ENCODE results near the gene TCF4. TPM values are rescaled to one million over a fixed set of nuclear protein-coding genes. Genes with fewer than 3 reads are reported as not detected.

TCF4 gene
- polyA plus RNA-seq, 1 of the 3 experiments (the other 2 are of a cell fraction), result 39.1 TPM

DNA sequence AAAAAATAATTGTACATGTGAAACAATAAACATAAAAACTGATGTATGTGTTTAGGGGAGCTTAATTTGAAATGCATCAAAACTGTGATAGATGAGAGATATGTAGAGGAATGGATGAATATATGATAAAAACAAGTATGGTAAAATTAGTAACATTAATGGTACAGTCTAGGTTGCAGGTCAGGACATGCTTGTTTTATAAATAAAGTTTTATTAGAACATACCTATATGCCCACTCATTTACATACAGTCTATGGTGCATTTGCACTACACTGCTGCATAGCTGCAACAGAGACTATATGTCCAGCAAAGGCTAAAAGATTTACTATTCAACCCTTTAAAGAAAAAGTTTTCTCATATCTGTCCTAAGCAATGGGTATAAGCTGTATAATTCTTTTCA, 392.1 kb downstream of the TCF4 start:
- Histone ChIP-seq H4K20me1 (ENCODE audit: insufficient read depth) (no peaks in the 10 kb centered on the region), H3K27ac (ENCODE audit: low read depth in 2 of 2, low read length in 1 of 2) (no peak overlapping the region), H3K4me2 (no peak overlapping the region), H3K79me2 (ENCODE audit: insufficient read depth) (no peaks in the 10 kb centered on the region), H3K9ac (no peak overlapping the region), H3K4me3 (ENCODE audit: low read depth in 2 of 2, low read length in 1 of 2) (no peak overlapping the region), H3K9me2 (no peaks in the 10 kb centered on the region), H3K36me3 (replicated peaks in 1 of 2; ENCODE audit: control insufficient read depth in 1 of 2, insufficient read depth in 2 of 2, low read length in 1 of 2) (no peaks in the 10 kb centered on the region), H3K9me3 (no peaks in the 10 kb centered on the region), H3K4me1 (ENCODE audit: control insufficient read depth in 1 of 2, insufficient read depth in 2 of 2, low read depth in 1 of 2, low read length in 1 of 2) (no peaks in the 10 kb centered on the region), H3K27me3 (ENCODE audit: insufficient read depth) (no peaks in the 10 kb centered on the region), H3F3A (replicated peaks; ENCODE audit: insufficient read depth) (no peaks in the 10 kb centered on the region), H2AFZ (ENCODE audit: low read depth) (no peak overlapping the region)
- POLR2A ChIA-PET, result interaction anchor here (0.7 kb wide), 1 partner anchor 797 kb away, joined by 4 read pairs; no protein-coding TSS in a partner anchor
- no peak for DNase-seq
- TF ChIP-seq CHD2 (IDR thresholded peaks at IDR 0.05; ENCODE audit: low read length, partially characterized antibody), result no peak
- TF ChIP-seq GATA2 (CRISPR knock-in tag; IDR thresholded peaks at IDR 0.05), result no peak
- no peak for TF ChIP-seq TCF12 (IDR thresholded peaks at IDR 0.05)
- TF ChIP-seq POLR2AphosphoS5 (IDR thresholded peaks at IDR 0.05; ENCODE audit: low read depth, low read length), result no peak
- TF ChIP-seq EZH2phosphoT487 (IDR thresholded peaks at IDR 0.05; ENCODE audit: borderline replicate concordance, low read depth), result no peak
- TF ChIP-seq, protein P1, sequence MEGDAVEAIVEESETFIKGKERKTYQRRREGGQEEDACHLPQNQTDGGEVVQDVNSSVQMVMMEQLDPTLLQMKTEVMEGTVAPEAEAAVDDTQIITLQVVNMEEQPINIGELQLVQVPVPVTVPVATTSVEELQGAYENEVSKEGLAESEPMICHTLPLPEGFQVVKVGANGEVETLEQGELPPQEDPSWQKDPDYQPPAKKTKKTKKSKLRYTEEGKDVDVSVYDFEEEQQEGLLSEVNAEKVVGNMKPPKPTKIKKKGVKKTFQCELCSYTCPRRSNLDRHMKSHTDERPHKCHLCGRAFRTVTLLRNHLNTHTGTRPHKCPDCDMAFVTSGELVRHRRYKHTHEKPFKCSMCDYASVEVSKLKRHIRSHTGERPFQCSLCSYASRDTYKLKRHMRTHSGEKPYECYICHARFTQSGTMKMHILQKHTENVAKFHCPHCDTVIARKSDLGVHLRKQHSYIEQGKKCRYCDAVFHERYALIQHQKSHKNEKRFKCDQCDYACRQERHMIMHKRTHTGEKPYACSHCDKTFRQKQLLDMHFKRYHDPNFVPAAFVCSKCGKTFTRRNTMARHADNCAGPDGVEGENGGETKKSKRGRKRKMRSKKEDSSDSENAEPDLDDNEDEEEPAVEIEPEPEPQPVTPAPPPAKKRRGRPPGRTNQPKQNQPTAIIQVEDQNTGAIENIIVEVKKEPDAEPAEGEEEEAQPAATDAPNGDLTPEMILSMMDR (IDR thresholded peaks at IDR 0.05), result no peak
- no peak for TF ChIP-seq MEF2A (IDR thresholded peaks at IDR 0.05; ENCODE audit: borderline replicate concordance, low read depth)
- no peak for TF ChIP-seq NFIC (IDR thresholded peaks at IDR 0.05; ENCODE audit: borderline replicate concordance)
- CTCF ChIA-PET, result interaction anchor here (1.2 kb wide), 1 partner anchor 21 kb away, joined by 3 read pairs; no protein-coding TSS in a partner anchor

DNA sequence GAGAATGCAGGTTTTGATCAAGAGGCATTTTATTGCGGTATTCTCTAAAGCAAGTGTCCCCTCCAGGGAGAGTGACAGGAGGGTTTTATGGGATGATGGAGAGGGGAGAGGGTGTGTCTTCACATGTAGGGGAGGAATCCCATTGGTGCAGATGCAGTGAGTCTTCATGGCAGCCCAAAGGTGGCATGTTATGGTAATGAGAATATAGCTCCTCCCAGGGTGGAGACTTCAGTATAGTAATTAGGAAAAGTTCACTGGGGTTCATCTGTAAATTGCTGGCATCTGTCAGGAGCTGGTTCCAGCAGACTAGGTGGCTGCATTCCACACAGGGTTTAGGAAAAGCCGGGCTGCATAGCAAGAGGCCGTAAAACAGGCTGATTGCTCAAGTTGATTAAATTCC, 398.0 kb downstream of the TCF4 start:
- H3K9me3 ChIP-seq, result no peaks in the 10 kb centered on the region
- H3K4me3 ChIP-seq (ENCODE audit: low read depth in 2 of 2, low read length in 1 of 2), result no peak overlapping the region
- no peaks in the 10 kb centered on the region for H3K79me2 ChIP-seq (ENCODE audit: insufficient read depth)
- H3F3A ChIP-seq (replicated peaks; ENCODE audit: insufficient read depth), result no peaks in the 10 kb centered on the region
- no peak overlapping the region for H3K4me2 ChIP-seq
- H3K4me1 ChIP-seq (ENCODE audit: control insufficient read depth in 1 of 2, insufficient read depth in 2 of 2, low read depth in 1 of 2, low read length in 1 of 2), result peaks cover 0 to 3% of the 10 kb centered on the region in 2 experiments; a peak in 1 of 4 replicates
- 40% methylated on average over 3 of the region's 3 CpGs for WGBS (ENCODE audit: low lambda C conversion rate)
- no peak overlapping the region for H3K27ac ChIP-seq (ENCODE audit: low read depth in 2 of 2, low read length in 1 of 2)
- H4K20me1 ChIP-seq (ENCODE audit: insufficient read depth), result no peaks in the 10 kb centered on the region
- H2AFZ ChIP-seq (ENCODE audit: low read depth), result no peak overlapping the region
- DNase-seq, result no peak
- POLR2A ChIA-PET, result no interaction called here
- no peaks in the 10 kb centered on the region for H3K9me2 ChIP-seq
- no peak overlapping the region for H3K9ac ChIP-seq
- CTCF ChIA-PET, result interaction anchor here (0.7 to 1.2 kb wide), 2 partner anchors 9 to 71 kb away, joined by 3 to 4 read pairs; no protein-coding TSS in a partner anchor
- no peaks in the 10 kb centered on the region for H3K27me3 ChIP-seq (ENCODE audit: insufficient read depth)
- H3K36me3 ChIP-seq (replicated peaks in 1 of 2; ENCODE audit: control insufficient read depth in 1 of 2, insufficient read depth in 2 of 2, low read length in 1 of 2), result no peaks in the 10 kb centered on the region
- TF ChIP-seq FOSL2 (IDR thresholded peaks at IDR 0.05; ENCODE audit: borderline replicate concordance, low read depth) (no peak), GABPA (IDR thresholded peaks at IDR 0.05; ENCODE audit: low read depth) (no peak), SMC3 (IDR thresholded peaks at IDR 0.05; ENCODE audit: low read depth, low read length) (no peak), TCF12 (IDR thresholded peaks at IDR 0.05) (no peak), RXRA (IDR thresholded peaks at IDR 0.05; ENCODE audit: borderline replicate concordance, low read depth) (no peak), YY1 (IDR thresholded peaks at IDR 0.05; ENCODE audit: low read depth) (no peak), JUND (IDR thresholded peaks at IDR 0.05) (no peak), FOXM1 (IDR thresholded peaks at IDR 0.05; ENCODE audit: low read depth) (no peak), FOXJ3 (CRISPR knock-in tag; IDR thresholded peaks at IDR 0.05) (no peak)
- TF ChIP-seq, protein P2, sequence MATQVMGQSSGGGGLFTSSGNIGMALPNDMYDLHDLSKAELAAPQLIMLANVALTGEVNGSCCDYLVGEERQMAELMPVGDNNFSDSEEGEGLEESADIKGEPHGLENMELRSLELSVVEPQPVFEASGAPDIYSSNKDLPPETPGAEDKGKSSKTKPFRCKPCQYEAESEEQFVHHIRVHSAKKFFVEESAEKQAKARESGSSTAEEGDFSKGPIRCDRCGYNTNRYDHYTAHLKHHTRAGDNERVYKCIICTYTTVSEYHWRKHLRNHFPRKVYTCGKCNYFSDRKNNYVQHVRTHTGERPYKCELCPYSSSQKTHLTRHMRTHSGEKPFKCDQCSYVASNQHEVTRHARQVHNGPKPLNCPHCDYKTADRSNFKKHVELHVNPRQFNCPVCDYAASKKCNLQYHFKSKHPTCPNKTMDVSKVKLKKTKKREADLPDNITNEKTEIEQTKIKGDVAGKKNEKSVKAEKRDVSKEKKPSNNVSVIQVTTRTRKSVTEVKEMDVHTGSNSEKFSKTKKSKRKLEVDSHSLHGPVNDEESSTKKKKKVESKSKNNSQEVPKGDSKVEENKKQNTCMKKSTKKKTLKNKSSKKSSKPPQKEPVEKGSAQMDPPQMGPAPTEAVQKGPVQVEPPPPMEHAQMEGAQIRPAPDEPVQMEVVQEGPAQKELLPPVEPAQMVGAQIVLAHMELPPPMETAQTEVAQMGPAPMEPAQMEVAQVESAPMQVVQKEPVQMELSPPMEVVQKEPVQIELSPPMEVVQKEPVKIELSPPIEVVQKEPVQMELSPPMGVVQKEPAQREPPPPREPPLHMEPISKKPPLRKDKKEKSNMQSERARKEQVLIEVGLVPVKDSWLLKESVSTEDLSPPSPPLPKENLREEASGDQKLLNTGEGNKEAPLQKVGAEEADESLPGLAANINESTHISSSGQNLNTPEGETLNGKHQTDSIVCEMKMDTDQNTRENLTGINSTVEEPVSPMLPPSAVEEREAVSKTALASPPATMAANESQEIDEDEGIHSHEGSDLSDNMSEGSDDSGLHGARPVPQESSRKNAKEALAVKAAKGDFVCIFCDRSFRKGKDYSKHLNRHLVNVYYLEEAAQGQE (IDR thresholded peaks at IDR 0.05; ENCODE audit: low read depth, low read length), result no peak
- TF ChIP-seq, protein P1 (IDR thresholded peaks at IDR 0.05), result no peak
- TF ChIP-seq, protein P3, sequence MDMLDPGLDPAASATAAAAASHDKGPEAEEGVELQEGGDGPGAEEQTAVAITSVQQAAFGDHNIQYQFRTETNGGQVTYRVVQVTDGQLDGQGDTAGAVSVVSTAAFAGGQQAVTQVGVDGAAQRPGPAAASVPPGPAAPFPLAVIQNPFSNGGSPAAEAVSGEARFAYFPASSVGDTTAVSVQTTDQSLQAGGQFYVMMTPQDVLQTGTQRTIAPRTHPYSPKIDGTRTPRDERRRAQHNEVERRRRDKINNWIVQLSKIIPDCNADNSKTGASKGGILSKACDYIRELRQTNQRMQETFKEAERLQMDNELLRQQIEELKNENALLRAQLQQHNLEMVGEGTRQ (IDR thresholded peaks at IDR 0.05; ENCODE audit: borderline replicate concordance, low read depth, low read length), result no peak
- TF ChIP-seq, protein P4, sequence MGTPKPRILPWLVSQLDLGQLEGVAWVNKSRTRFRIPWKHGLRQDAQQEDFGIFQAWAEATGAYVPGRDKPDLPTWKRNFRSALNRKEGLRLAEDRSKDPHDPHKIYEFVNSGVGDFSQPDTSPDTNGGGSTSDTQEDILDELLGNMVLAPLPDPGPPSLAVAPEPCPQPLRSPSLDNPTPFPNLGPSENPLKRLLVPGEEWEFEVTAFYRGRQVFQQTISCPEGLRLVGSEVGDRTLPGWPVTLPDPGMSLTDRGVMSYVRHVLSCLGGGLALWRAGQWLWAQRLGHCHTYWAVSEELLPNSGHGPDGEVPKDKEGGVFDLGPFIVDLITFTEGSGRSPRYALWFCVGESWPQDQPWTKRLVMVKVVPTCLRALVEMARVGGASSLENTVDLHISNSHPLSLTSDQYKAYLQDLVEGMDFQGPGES (IDR thresholded peaks at IDR 0.05; ENCODE audit: low read depth, low read length), result no peak
